IMR-90 (cell line): Measurements from ENCODE around the gene MAP3K13. TPM values are rescaled to one million over a fixed set of nuclear protein-coding genes. Genes with fewer than 3 reads are reported as not detected.

ENCODE experiments used
- ATAC-seq: fragments of 200-7000 bp; cut with Tn5 transposase; 2 replicates; pipeline ENCODE4 v1.9.1; 2020; ENCODE audit warnings: low read depth, mild to moderate bottlenecking, moderate library complexity
- BruUV-seq: library from RNA; stranded (reverse); fragments of 400-500 nt; replicated peaks from 2 replicates; lab custom pipeline; 2021; lab: Mats Ljungman, UMichigan
- CTCF ChIA-PET: fragments of 300-600 bp; formaldehyde crosslinking; extraction: SDS; loops from one replicate; lab custom pipeline; 2021; ENCODE audit warnings: antibody characterized with exemption; lab: Yijun Ruan, JAX
- POLR2A ChIA-PET: fragments of 300-600 bp; sonication (Branson Sonifier 250); formaldehyde crosslinking; loops from one replicate; lab custom pipeline; 2022; ENCODE audit warnings: antibody characterized with exemption; ENCODE audit not compliant: unreplicated experiment; lab: Charles Lee
- DNase-seq: peaks from one replicate; pipeline ENCODE4 v3.0.0; 2013
- H2AFZ ChIP-seq: replicated peaks from 2 replicates; pipeline ENCODE3; 2013; ENCODE audit warnings: low read length, mild to moderate bottlenecking; ENCODE audit not compliant: poor library complexity
- H2AK5ac ChIP-seq: 2 replicates; pipeline ENCODE4 v1.6.1; 2013; ENCODE audit warnings: low read depth, low read length, inconsistent platforms
- H2AK9ac ChIP-seq: replicated peaks from 2 replicates; pipeline ENCODE3; 2013; ENCODE audit warnings: mild to moderate bottlenecking, low read depth, low read length, moderate library complexity; ENCODE audit not compliant: poor library complexity
- H2BK120ac ChIP-seq: 2 replicates; pipeline ENCODE4 v1.6.1; 2013; ENCODE audit warnings: low read depth, low read length, inconsistent platforms
- H2BK15ac ChIP-seq: 3 replicates; pipeline ENCODE4 v1.6.1; 2013; ENCODE audit warnings: low read depth, low read length, inconsistent platforms
- H2BK20ac ChIP-seq: 2 replicates; pipeline ENCODE4 v1.6.1; 2013; ENCODE audit warnings: low read depth, mild to moderate bottlenecking, inconsistent platforms, low read length, moderate library complexity
- H2BK5ac ChIP-seq: 2 replicates; pipeline ENCODE4 v1.6.1; 2013; ENCODE audit warnings: mild to moderate bottlenecking, low read depth, low read length, inconsistent platforms; ENCODE audit not compliant: poor library complexity, severe bottlenecking
- H3K14ac ChIP-seq: replicated peaks from 2 replicates; pipeline ENCODE4 v1.6.1; 2013; ENCODE audit warnings: low read depth, low read length, inconsistent platforms
- H3K18ac ChIP-seq: 2 replicates; pipeline ENCODE4 v1.6.1; 2013; ENCODE audit warnings: low read depth, low read length, control low read depth
- H3K23ac ChIP-seq: 2 replicates; pipeline ENCODE4 v1.6.1; 2013; ENCODE audit warnings: low read depth, low read length, inconsistent platforms
- H3K27ac ChIP-seq: 2 replicates; pipeline ENCODE4 v1.5.1; 2013; ENCODE audit warnings: mild to moderate bottlenecking, control low read depth, low read length; ENCODE audit not compliant: insufficient read depth
- H3K27me3 ChIP-seq: 2 replicates; pipeline ENCODE4 v1.6.1; 2013; ENCODE audit warnings: low read length; ENCODE audit not compliant: control insufficient read depth, insufficient read depth
- H3K36me3 ChIP-seq: 2 replicates; pipeline ENCODE4 v1.6.1; 2013; ENCODE audit warnings: low read length, mixed read lengths; ENCODE audit not compliant: control insufficient read depth, insufficient read depth
- H3K4ac ChIP-seq: 2 replicates; pipeline ENCODE4 v1.6.1; 2013; ENCODE audit warnings: low read depth, low read length, inconsistent platforms
- H3K4me1 ChIP-seq: 2 replicates; pipeline ENCODE4 v1.6.1; 2013; ENCODE audit warnings: low read length, mixed read lengths; ENCODE audit not compliant: control insufficient read depth, insufficient read depth
- H3K4me2 ChIP-seq: 2 replicates; pipeline ENCODE4 v1.6.1; 2013; ENCODE audit warnings: low read depth, mild to moderate bottlenecking, control low read depth, low read length, moderate library complexity
- H3K4me3 ChIP-seq: 2 replicates; pipeline ENCODE4 v1.5.1; 2013; ENCODE audit warnings: low read depth, mild to moderate bottlenecking, control low read depth, low read length, moderate library complexity; ENCODE audit not compliant: insufficient read depth
- H3K56ac ChIP-seq: 2 replicates; pipeline ENCODE4 v1.6.1; 2013; ENCODE audit warnings: low read length, inconsistent platforms; ENCODE audit not compliant: insufficient read depth; ENCODE audit errors: extremely low read depth
- H3K79me1 ChIP-seq, 2 experiments: 2 replicates each; pipeline ENCODE4 v1.6.1; 2013; ENCODE audit warnings: low read length in 2 of 2, inconsistent platforms in 1 of 2, low read depth in 1 of 2
- H3K9ac ChIP-seq: 2 replicates; pipeline ENCODE4 v1.6.1; 2013; ENCODE audit warnings: low read depth, low read length, control low read depth
- H3K9me1 ChIP-seq: 2 replicates; pipeline ENCODE4 v1.6.1; 2013; ENCODE audit warnings: low read length, inconsistent platforms; ENCODE audit not compliant: insufficient read depth
- H3K9me3 ChIP-seq: 2 replicates; pipeline ENCODE4 v1.6.1; 2013; ENCODE audit warnings: low read length; ENCODE audit not compliant: control insufficient read depth, insufficient read depth
- H4K20me1 ChIP-seq: 2 replicates; pipeline ENCODE4 v1.6.1; 2013; ENCODE audit warnings: low read length, inconsistent platforms; ENCODE audit not compliant: insufficient read depth
- H4K5ac ChIP-seq: 2 replicates; pipeline ENCODE4 v1.6.1; 2013; ENCODE audit warnings: mild to moderate bottlenecking, low read depth, low read length, control low read depth
- H4K8ac ChIP-seq, 2 experiments: 2 replicates each; pipeline ENCODE4 v1.6.1; 2013; ENCODE audit warnings: low read depth in 2 of 2, low read length in 2 of 2, control low read depth in 1 of 2, inconsistent platforms in 1 of 2
- H4K91ac ChIP-seq: 2 replicates; pipeline ENCODE4 v1.6.1; 2013; ENCODE audit warnings: low read depth, low read length, inconsistent platforms; ENCODE audit not compliant: insufficient read depth
- BHLHE40 ChIP-seq: fragments of 150-350 bp; IDR thresholded peaks from 2 replicates; pipeline ENCODE4 v1.6.1; 2016; ENCODE audit warnings: mild to moderate bottlenecking, low read depth, low read length
- CEBPB ChIP-seq: IDR thresholded peaks from 2 replicates; pipeline ENCODE4 v1.6.1; 2012; ENCODE audit warnings: low read depth, low read length, improper control_type of control experiment
- CHD1 ChIP-seq: IDR thresholded peaks from 2 replicates; pipeline ENCODE4 v1.6.1; 2012; ENCODE audit warnings: low read depth, low read length, improper control_type of control experiment
- ELK1 ChIP-seq: fragments of 150-350 bp; IDR thresholded peaks from 2 replicates; pipeline ENCODE4 v1.6.1; 2016; ENCODE audit warnings: low read depth, mild to moderate bottlenecking, low read length, moderate library complexity, borderline replicate concordance
- FOS ChIP-seq: fragments of 150-350 bp; IDR thresholded peaks from 2 replicates; pipeline ENCODE4 v1.6.1; 2016; ENCODE audit warnings: low read depth, low read length
- MAFK ChIP-seq: IDR thresholded peaks from 2 replicates; pipeline ENCODE4 v1.6.1; 2012; ENCODE audit warnings: low read depth, low read length, improper control_type of control experiment
- MAZ ChIP-seq: IDR thresholded peaks from 2 replicates; pipeline ENCODE4 v1.6.1; 2012; ENCODE audit warnings: low read depth, mild to moderate bottlenecking, low read length, improper control_type of control experiment, moderate library complexity, borderline replicate concordance
- MXI1 ChIP-seq: IDR thresholded peaks from 2 replicates; pipeline ENCODE4 v1.6.1; 2012; ENCODE audit warnings: low read depth, mild to moderate bottlenecking, low read length, moderate library complexity, borderline replicate concordance
- NFE2L2 ChIP-seq: fragments of 150-350 bp; IDR thresholded peaks from 2 replicates; pipeline ENCODE4 v1.6.1; 2016; ENCODE audit warnings: low read depth, mild to moderate bottlenecking, low read length
- POLR2A ChIP-seq: IDR thresholded peaks from 2 replicates; pipeline ENCODE4 v1.6.1; 2012; ENCODE audit warnings: mild to moderate bottlenecking, low read depth, low read length
- RAD21 ChIP-seq: IDR thresholded peaks from 2 replicates; pipeline ENCODE4 v1.6.1; 2012; ENCODE audit warnings: low read length, improper control_type of control experiment
- RCOR1 ChIP-seq: IDR thresholded peaks from 2 replicates; pipeline ENCODE4 v1.6.1; 2012; ENCODE audit warnings: mild to moderate bottlenecking, low read length, improper control_type of control experiment; ENCODE audit not compliant: insufficient replicate concordance
- RFX5 ChIP-seq: IDR thresholded peaks from 2 replicates; pipeline ENCODE4 v1.8.0; 2012; ENCODE audit warnings: low read depth, mild to moderate bottlenecking, low read length, moderate library complexity
- SMC3 ChIP-seq: fragments of 150-350 bp; IDR thresholded peaks from 2 replicates; pipeline ENCODE4 v1.6.1; 2016; ENCODE audit warnings: low read depth, mild to moderate bottlenecking, antibody characterized with exemption, low read length, moderate library complexity
- dilution Hi-C: fragments of 300-500 bp; cut with HindIII; formaldehyde crosslinking; loops from one replicate; pipeline ENCODE4 v1.14.3; 2018; ENCODE audit warnings: low sequenced_read_pairs; ENCODE audit not compliant: unreplicated experiment
- in situ Hi-C: fragments of 300-500 bp; cut with MboI; formaldehyde crosslinking; loops from 3 replicates; pipeline ENCODE4 v1.14.3; 2019; ENCODE audit warnings: low sequenced_read_pairs, inconsistent platforms, mixed read lengths
- intact Hi-C: fragments of 100-400 bp; cut with micrococcal nuclease; formaldehyde crosslinking; loops from 2 replicates; pipeline ENCODE4 v1.10.0; 2022
- polyA plus RNA-seq, 3 experiments: library from polyadenylated mRNA; depleted of rRNA; stranded (reverse); fragments of >200 nt; gene quantifications; 2 replicates each; pipeline ENCODE4 v1.2.3, GENCODE V29; 2012; ENCODE audit warnings: low replicate concordance in 1 of 3
- total RNA-seq: library from RNA; depleted of rRNA; stranded (reverse); fragments of >200 nt; gene quantifications from 2 replicates; pipeline ENCODE4 v1.2.3, GENCODE V29; 2012
- TF ChIP-seq, protein P1 (sequence below): fragments of 150-350 bp; IDR thresholded peaks from 2 replicates; pipeline ENCODE4 v1.6.1; 2017; ENCODE audit warnings: mild to moderate bottlenecking, antibody characterized with exemption, low read length, low read depth
- TF ChIP-seq, protein P2 (sequence below): conservative IDR thresholded peaks from 2 replicates; pipeline ENCODE4 v1.5.1; 2012; ENCODE audit warnings: mild to moderate bottlenecking, low read depth, low read length, improper control_type of control experiment

Gene MAP3K13
- total and polyA plus RNA-seq, 2 of the 4 experiments (the other 2 are of a cell fraction), result 9.9 to 17.6 TPM

GRCh38 chr3:185366913-185367312 is 4.0 kb downstream of the MAP3K13 start:
- no peak overlapping the region for H2BK20ac ChIP-seq
- H3K23ac ChIP-seq, result no peak overlapping the region
- no peak for DNase-seq
- TF ChIP-seq, protein P1, sequence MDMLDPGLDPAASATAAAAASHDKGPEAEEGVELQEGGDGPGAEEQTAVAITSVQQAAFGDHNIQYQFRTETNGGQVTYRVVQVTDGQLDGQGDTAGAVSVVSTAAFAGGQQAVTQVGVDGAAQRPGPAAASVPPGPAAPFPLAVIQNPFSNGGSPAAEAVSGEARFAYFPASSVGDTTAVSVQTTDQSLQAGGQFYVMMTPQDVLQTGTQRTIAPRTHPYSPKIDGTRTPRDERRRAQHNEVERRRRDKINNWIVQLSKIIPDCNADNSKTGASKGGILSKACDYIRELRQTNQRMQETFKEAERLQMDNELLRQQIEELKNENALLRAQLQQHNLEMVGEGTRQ, result no peak
- TF ChIP-seq MXI1 (no peak), RFX5 (no peak), NFE2L2 (no peak), RCOR1 (no peak), MAFK (no peak), POLR2A (no peak), FOS (no peak), CEBPB (no peak), MAZ (no peak), RAD21 (no peak), SMC3 (no peak), CHD1 (no peak), ELK1 (no peak), BHLHE40 (no peak)
- TF ChIP-seq, protein P2, sequence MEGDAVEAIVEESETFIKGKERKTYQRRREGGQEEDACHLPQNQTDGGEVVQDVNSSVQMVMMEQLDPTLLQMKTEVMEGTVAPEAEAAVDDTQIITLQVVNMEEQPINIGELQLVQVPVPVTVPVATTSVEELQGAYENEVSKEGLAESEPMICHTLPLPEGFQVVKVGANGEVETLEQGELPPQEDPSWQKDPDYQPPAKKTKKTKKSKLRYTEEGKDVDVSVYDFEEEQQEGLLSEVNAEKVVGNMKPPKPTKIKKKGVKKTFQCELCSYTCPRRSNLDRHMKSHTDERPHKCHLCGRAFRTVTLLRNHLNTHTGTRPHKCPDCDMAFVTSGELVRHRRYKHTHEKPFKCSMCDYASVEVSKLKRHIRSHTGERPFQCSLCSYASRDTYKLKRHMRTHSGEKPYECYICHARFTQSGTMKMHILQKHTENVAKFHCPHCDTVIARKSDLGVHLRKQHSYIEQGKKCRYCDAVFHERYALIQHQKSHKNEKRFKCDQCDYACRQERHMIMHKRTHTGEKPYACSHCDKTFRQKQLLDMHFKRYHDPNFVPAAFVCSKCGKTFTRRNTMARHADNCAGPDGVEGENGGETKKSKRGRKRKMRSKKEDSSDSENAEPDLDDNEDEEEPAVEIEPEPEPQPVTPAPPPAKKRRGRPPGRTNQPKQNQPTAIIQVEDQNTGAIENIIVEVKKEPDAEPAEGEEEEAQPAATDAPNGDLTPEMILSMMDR, result no peak
- no peaks in the 10 kb centered on the region for H3K9me3 ChIP-seq
- no peak overlapping the region for H4K5ac ChIP-seq
- no peak overlapping the region for H3K4me2 ChIP-seq
- H2BK120ac ChIP-seq, result no peak overlapping the region
- no peak overlapping the region for H2BK15ac ChIP-seq
- no peaks in the 10 kb centered on the region for H3K36me3 ChIP-seq
- H3K4me1 ChIP-seq, result no peaks in the 10 kb centered on the region
- H3K9ac ChIP-seq, result no peak overlapping the region
- BruUV-seq, result no TSS peak
- no peak overlapping the region for H2AFZ ChIP-seq
- H2AK9ac ChIP-seq, result no peak overlapping the region
- H3K56ac ChIP-seq, result no peak overlapping the region
- peaks cover 5% of the 10 kb centered on the region for H3K27me3 ChIP-seq
- H4K8ac ChIP-seq, result no peak overlapping the region
- no peak overlapping the region for H3K18ac ChIP-seq
- no peak overlapping the region for H3K27ac ChIP-seq
- no peaks in the 10 kb centered on the region for H3K79me1 ChIP-seq
- no peak overlapping the region for H2AK5ac ChIP-seq
- ChIA-PET CTCF (interaction anchor here (0.6 to 1.3 kb wide), 2 partner anchors 12 to 13 kb away, joined by 3 to 4 read pairs; no protein-coding TSS in a partner anchor), POLR2A (no interaction called here)
- no peak for ATAC-seq
- in situ Hi-C loops (no loop called here), intact Hi-C loops (no loop called here), dilution Hi-C loops (no loop called here)
- no peak overlapping the region for H3K4me3 ChIP-seq
- H4K20me1 ChIP-seq, result peaks cover 2% of the 10 kb centered on the region; the same call in 1 of the 2 replicates
- H3K9me1 ChIP-seq, result no peaks in the 10 kb centered on the region
- no peak overlapping the region for H2BK5ac ChIP-seq
- no peak overlapping the region for H3K14ac ChIP-seq
- H3K4ac ChIP-seq, result no peak overlapping the region
- H4K91ac ChIP-seq, result no peak overlapping the region
